ENCODE data around the gene BCAN.

GRCh38 chr1:156618853-156619581 lies 22.9 kb upstream of the BCAN start, which contains the start of gene HAPLN2:
- TF ChIP-seq CTCF (IDR thresholded peaks at IDR 0.05; ENCODE audit: low read depth, low read length, poor library complexity, severe bottlenecking) (peak; percentile 73), EZH2phosphoT487 (IDR thresholded peaks at IDR 0.05; ENCODE audit: borderline replicate concordance, low read length) (no peak)
